Stimulated activated CD8-positive, alpha-beta memory T cell treated with anti-CD3 and anti-CD28 coated beads, Interleukin-7, amount 100 ng/mL, for 4 hours (primary cell): ENCODE results near the gene TP53.

Source experiments
- DNase-seq, 2 donors: peaks; one replicate each; pipeline ENCODE4 v3.0.0-alpha.2; 2020; ENCODE audit warnings: low read depth in 2 of 2

Gene TP53

DNA sequence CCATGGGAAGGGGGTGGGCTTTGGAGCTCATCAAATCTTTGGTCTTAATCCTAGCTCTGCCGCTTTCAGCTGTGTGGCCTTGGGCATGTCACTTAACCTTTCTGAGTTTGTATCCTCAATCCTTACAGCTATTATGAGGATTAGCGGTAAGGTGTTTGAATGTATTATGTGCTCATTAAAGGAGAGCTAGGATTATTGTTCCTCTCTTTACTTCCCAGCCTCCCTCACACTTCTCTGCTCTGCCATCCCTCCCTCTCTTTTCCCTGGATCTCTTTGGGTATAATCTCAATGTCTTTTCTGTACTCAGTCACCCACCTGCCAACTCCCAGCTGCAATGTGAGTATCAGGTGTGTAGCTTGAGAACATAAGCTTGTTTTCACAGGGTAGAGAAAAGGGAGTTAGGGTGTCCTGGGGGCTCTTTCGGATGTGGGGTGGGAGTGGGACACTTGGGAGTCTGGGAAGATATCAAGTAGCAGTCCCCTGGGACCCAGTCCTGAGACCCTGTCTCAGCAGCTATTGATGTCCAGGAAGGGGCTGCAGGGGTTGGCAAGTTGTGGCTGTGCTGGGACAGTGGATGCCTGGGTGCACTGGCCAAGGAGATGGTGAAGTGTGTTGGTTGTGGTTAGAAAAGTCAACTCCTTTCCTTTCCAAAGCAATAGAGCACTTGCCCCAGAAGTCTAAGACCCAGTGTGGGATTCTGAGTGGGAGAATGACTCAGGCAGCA is 19.5 kb upstream of the TP53 start:
- no peak for DNase-seq

DNA sequence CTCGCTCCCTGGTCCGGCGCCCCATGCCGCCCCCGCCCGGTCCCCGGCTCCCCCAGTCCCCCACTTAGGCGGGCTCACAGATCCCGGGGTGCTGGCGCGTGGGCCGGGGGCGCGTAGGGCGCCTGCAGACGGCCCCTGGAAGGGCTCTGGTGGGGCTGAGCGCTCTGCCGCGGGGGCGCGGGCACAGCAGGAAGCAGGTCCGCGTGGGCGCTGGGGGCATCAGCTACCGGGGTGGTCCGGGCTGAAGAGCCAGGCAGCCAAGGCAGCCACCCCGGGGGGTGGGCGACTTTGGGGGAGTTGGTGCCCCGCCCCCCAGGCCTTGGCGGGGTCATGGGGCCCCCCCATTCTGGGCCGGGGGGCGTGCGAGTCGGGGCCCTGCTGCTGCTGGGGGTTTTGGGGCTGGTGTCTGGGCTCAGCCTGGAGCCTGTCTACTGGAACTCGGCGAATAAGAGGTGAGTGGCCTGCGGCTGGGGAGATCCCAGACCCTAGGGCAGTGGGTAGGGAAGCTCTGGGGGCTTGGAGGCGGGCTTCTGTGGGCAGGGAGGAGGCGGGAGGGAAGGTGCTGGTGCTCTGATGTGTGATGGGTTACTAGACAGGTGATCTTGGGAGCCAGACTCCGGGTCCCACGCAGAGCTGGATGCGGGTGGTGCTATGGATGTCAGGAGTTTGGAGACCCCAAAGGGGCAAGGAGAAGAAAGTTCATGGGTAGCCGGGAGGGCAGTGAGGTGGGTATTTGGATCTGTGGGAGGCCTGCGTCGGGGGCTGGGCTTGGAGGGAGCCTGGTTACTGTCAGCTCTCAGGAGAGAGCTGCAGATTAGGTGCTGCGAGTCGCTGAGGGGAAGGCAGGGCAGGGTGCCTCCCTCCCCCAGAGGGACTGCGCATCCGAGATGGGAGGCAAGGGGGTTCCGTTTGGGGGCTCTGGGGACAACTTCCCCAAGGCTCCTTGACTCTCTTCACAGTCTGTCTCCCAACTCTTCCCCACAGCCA is 18.3 kb upstream of the TP53 start:
- DNase-seq: no peak

DNA sequence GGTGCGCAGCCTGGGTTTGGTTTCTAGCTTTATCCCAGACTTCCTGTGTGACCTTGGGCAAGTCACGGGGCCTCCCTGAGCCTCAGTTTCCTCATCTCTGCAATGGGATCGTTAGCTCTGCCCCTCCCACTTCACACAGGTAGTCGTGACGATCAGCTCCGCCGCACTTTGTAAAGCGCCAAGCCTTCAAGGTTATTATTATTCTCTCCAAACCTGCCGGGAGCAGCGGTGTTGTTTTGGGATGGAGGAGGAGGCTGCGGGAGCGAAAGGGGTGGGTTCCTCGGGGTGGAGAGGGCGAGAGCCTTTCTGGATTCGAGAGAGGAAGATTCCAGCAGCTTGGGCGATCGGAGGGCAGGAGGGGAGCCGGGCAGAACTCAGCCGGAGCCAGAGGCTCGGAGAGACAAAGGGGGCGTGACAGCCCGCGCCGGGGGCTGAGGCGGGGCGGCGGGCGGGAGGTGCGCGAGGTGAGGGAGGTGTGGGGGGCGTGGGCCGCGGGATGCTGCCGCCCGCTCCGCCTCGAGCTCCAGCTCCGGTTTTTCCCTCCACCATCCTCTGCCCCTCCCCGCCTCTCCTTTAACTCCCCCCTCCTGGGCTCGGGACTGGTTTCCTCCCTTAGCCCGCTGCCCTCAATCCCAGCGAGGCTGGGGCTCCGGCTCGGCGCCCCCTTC is 17.4 kb upstream of the TP53 start, which contains the start of gene EFNB3:
EFNB3 (plus strand) TSS at position 602 of the 668 bp plus-strand sequence. CDS start 397 bp downstream, outside the sequence.
- DNase-seq: peak in 1 of 2 donors; percentile 28

DNA sequence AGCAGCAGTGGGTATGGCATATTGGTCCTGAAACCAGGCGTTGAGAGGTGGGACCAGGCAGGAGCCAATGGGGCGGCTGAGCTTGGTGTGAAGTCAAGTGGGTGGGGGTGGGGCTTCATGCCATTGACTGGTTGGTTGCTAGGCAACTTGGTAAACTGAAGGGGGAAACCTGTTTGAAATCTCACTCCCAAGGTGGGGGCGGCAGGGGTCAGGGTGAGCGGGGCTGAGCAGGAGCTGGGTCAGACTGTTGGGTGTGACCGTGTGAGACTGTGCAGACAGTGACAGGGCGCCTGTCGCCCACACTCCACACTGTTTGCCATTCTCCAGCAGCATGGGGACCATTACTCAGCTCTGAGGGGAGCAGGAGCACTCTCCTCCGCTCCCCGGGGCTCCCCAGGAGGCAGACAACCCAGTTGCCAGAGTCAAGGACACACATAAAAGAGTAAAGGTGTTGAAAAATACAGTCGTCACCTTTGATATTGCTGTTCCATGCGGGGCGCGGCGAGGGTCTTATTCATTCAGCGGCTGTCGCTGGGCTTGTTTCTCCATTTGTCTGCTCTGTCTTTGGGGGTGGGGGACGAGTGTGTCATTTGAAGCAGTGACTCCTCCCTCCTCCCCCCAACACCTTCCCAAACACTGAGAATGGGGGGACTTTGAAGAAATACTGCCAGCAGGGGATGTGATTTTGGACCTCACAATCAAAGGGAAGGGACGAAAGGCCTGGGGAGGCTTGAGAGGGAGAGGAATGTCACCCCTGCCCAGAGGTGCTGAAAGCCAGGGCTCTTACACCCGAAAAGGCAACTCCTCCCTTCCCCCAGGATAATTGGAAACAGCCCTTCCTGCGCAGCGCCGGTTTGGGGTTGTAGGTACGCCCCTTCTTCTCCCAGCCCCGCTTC is 16.5 kb upstream of the TP53 start:
- DNase-seq: no peak

DNA sequence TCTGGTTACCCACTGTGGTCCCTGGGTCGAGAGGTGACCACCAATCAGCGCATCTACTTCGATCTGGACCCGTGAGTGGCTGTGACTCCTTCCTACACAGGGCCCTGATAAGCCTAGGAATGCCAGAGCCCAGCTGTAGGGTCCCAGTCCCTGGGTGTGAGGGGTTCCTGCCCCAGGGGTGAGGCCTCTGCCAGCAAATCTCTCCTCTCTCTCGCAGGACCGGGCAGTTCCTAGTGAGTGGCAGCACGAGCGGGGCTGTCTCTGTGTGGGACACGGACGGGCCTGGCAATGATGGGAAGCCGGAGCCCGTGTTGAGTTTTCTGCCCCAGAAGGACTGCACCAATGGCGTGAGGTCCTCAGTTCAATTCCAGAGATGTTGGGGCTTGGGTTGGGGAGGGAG is 15.5 kb upstream of the TP53 start:
- DNase-seq: no peak

DNA sequence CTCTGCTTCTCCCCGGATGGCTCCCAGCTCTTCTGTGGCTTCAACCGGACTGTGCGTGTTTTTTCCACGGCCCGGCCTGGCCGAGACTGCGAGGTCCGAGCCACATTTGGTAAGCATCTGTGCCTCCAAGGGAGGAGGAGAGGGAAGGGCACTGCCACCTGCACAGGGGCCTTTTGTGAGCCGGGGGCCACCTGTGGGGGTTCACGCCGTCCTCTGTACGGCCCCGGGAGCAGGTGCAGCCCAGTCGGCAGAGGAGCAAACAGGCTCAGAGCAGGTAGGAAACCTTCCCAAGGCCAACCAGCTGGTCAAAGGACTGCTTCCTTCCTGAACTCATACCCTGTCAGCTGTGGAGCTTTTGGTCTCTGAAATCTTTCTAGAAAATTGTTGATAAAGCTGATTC is 14.4 kb upstream of the TP53 start:
- DNase-seq: no peak

DNA sequence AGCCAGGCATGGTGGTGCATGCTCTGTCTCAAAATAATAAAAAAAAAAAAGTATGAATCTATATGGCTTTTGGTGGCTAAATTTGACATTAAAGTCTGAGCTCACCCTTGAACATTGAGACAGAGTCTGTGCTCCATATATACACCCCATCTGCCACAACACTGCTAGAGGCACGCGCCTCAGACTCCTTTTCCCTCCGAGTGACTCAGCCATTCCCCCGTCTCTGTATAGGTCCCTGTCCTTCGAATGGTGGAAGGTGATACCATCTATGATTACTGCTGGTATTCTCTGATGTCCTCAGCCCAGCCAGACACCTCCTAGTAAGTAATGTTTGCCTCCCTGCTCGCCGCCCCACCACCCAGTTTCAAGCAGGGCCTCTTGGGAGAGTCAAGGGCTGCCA is 13.2 kb upstream of the TP53 start:
- no peak for DNase-seq

DNA sequence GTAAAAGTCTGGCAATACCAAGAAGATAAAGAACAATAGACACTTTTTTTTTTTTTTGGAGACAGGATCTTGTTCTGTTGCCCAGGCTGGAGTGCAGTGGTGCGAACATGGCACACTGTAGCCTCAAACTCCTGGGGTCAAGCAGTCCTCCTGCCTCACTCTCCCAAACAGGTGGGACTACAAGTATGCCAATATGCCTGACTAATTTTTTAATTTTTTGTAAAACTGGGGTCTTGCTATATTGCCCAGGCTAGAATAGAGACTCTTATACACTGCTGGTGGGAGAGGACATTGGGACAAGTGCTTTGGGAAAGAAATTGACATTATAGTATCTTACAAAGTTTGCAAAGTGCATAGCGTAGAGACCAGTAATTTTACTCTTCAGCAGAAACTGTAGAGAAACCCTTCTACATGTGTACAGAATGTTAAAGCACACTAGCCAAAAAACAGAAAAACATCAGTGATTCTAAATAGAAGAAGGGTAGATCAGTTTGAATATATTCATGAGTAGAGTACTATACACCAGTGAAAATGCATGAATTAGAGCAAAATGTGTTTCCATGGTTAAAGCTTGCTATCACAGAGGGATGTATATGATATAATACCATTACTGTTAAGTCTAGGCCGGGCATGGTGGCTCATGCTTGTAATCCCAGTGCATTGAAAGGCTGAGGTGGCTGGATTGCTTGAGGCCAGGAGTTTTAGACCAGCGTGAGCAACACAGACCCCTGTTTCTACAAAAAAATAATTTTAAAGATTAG is 10.7 kb upstream of the TP53 start:
- DNase-seq: no peak

DNA sequence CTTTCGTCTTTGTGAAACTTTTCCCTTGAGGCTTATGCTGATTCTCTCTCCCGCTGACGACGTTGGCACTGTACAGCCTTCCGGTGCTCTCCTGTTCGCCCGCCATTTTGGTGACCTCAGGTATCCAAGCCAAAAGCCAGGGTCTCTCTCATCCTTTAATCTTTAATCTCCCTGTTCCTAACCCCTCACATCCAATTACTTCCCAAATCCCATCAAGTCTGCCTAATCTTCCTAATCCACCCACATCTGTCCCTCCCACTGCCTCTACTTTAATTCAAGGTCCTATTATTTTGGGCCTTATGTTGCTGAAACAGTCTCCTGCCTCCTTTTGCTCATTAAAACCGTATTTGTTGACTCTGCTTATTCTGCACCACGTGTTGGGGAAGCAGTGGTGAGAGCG is 8.3 kb upstream of the TP53 start:
- no peak for DNase-seq

DNA sequence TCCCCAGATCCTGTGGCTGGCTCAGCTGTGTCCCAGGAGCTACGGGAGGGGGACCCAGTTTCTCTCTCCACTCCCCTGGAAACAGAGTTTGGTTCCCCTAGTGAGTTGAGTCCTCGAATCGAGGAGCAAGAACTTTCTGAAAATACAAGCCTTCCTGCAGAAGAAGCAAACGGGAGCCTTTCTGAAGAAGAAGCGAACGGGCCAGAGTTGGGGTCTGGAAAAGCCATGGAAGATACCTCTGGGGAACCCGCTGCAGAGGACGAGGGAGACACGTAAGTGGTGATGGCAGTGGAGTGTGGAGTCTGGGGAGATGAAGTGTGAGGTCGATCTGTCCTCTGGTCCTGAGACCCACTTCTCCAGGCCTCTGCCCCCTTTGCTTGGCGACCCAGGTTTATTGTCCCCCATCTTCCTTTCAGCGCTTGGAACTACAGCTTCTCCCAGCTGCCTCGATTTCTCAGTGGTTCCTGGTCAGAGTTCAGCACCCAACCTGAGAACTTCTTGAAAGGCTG is 1.6 kb upstream of the TP53 start:
- no peak for DNase-seq

DNA sequence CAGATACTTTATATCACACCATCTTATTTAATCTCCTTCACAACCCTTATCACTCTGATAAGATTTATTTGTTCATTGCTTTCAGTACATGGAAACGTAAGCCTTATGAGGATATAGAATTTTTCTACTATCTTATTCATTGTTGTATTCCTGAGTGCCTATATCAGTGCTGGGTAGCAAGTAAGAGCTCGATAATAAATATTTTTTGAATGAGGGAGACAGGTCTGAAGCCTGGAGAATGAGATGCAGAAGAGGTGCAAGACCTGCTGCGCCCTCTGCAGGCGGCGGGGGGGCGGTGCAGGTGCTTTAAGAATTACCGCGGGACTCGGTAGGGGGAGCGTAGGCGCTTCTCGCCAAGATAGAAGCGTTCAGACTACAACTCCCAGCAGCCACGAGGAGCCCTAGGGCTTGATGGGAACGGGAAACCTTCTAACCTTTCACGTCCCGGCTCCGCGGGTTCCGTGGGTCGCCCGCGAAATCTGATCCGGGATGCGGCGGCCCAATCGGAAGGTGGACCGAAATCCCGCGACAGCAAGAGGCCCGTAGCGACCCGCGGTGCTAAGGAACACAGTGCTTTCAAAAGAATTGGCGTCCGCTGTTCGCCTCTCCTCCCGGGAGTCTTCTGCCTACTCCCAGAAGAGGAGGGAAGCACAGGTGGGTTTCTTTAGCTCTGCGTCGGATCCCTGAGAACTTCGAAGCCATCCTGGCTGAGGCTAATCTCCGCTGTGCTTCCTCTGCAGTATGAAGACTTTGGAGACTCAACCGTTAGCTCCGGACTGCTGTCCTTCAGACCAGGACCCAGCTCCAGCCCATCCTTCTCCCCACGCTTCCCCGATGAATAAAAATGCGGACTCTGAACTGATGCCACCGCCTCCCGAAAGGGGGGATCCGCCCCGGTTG is 868 bp upstream of the TP53 start, which contains the start of gene WRAP53:
WRAP53 (plus strand) TSS at position 570 of the 900 bp plus-strand sequence; CDS start at position 742, 172 bp downstream.
- DNase-seq: peak; percentile 89 to 95

DNA sequence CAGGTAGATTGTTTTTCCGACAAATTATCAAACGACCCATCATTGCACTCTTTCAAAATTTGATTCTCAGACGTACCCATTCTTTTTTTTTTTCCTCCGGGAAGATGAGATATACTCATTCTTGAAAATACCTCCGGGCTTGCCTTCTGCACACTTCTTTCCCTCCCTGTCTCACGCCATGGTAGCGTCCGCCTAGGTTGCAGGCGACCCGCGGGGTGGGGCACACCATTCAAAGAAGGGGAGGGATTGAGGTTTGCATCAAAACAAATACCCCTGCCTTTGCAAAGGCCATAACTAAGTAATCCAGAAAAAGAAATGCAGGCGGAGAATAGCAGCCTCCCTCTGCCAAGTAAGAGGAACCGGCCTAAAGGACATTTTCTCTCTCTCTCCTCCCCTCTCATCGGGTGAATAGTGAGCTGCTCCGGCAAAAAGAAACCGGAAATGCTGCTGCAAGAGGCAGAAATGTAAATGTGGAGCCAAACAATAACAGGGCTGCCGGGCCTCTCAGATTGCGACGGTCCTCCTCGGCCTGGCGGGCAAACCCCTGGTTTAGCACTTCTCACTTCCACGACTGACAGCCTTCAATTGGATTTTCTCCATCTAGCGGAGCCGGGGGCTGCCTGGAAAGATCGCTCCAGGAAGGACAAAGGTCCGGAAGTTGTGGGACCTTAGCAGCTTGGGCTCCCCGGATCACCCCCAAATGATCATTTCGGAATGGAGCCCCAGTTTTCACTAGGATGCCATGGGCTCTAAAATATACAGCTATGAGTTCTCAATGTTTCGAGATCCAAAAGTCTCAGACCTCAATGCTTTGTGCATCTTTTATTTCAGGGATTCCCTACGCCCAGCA is 843 bp downstream of the TP53 start:
- DNase-seq: peak; percentile 60 to 68

DNA sequence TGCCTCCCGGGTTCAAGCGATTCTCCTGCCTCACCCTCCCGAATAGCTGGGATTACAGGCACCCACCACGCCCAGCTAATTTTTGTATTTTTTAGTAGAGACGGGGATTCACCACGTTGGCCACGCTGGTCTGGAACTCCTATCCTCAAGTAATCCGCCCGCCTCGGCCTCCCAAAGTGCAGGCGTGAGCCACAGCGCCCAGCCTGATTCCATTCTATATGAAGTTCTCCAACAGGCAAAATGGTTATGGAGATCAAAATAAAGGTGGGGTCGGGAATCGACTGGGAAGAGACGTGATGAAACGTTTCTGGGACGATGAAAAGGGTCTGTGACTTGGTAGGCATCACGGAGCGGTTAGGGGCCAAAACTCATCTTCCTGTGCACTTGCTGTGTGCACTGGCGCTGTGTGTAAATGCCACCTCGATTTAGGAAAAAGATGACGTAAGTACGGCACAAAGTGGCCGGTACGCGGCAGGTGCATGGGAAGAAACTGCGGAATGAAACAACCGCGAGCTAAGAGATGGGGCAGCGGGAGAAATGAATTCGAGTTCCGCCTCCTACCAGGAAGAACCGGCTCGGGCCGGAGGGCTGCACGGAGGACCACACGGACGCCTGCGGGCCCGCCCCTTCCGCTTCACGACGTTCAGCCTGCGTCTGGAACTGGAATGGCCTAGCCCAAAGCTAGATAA is 1.6 kb downstream of the TP53 start:
- peak; percentile 78 to 86 for DNase-seq

DNA sequence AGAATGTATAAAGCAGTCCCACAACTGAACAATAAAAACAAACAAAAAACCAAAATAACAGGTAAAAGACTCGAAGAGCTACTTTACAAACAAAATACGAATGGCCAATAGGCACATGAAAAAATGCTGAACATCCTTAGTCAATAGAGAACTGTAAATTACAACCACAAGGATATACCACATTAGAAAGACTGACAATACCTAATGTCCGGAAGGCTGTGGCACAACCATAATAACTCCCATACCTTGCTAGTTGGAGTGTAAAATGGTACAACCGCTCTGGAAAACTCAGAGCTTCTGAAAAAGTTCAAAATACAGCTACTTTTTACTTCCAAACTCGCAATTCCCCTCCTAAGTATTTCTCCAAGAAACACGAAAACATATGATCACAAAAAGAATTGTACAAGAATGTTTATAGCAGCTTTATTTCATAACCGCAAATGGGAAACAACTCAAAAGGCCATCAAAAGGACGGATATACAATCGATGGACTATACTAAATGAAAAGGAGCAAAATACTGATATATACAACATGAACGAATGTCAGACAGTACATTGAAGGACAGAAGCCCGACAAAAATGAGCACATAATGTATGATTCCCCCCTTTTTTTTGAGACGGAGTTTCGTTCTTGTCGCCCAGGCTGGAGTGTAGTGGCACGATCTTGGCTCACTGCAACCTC is 2.3 kb downstream of the TP53 start:
- DNase-seq: no peak

DNA sequence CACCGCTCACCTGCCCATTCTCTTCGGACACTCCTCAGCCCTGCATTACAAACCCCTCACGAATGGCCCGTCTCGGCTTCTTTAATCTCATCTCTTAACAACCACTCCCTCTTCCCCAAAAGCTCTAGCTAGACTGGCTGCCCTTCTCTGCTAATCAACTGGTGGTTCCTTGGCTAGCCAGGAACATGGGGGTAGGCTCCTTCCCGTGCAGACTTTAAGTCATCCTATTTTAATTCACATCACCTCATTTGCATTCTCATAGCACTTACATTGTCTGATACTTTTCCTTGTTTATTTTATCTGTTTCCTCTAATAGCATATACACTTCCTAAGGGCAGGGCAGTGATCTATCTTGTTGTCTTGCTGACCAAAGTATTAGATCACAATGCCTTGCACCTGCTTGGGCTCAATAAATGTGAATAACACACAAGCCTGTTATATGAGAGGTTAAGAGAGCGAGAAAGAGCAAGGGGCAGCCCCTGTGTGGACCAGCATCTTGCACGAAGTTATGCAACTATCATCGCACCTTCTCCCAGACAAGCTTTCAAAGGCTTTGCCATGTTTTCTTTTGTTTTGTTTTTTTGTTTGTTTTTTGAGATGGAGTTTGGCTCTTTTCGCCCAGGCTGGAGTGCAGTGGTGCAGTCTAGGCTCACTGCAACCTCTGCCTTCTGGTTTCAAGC is 9.8 kb downstream of the TP53 start:
- DNase-seq: no peak

DNA sequence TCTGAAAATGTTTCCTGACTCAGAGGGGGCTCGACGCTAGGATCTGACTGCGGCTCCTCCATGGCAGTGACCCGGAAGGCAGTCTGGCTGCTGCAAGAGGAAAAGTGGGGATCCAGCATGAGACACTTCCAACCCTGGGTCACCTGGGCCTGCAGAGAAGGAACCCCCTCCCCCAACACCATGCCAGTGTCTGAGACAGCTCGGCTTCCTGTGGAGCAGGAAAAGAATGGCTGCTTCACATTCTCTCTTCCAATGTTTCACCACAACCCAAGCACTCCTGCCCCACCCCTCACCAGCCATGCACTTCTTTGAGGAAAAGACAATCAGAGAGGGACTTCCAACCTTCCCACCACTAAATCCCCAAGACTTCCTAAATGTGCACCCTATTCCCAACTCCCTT is 10.8 kb downstream of the TP53 start:
- no peak for DNase-seq
